ENCODE measurements around the gene SLIT1.

The SLIT1 gene

DNA sequence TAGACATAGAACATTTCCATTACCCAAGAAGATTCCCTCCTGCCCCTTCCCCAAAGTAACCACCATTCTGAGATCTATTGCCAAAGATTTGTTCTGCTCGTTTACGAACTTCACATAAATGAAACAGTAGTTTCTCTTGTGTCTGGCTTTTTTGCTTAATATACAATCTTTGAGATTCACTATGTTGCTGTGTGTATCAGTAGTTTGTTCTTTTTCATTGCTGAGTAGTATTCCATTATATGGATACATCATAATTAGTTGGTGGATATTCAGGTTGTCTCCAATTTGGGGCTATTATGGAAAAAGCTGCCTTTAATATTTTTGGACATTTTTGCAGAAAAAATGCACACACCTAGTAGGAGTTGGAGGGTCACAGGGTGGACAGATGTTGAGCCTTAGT is 124.3 kb downstream of the SLIT1 start:
- no peak for DNase-seq

DNA sequence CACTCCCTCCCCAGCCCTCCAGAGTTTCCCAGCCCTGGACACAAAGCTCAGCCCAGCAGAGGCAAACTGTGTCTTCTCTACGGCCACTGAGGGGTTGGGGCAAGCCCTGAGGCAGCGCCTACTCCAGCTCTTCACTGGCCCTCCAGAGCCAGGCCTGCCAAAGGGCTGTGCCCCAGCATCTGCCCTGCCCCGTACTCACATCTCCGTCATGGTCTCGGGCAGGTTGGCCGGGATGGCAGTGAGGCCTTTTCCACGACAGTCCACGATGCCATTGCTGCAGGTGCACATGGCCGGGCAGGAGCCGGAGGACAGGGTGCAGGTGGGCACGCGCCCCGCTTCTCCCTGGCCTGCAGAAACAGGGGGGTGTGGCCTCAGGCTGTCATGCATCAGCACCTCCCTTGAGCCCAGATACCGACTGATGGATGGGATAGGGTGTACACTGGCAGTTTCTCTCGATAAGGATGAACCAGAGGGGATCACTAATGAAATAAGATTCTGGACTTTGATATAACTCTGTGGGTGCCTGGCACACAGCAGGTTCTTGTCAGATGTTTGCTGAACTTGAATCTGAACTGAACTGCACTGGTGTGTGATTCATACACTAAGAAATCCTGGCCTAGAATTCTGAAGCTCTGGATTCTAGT is 125.2 kb downstream of the SLIT1 start:
- DNase-seq: no peak

GRCh38 chr10:97059872-97060205 is 125.9 kb downstream of the SLIT1 start:
- no peak for DNase-seq

GRCh38 chr10:97059006-97059871 is 126.5 kb downstream of the SLIT1 start:
- DNase-seq: no peak

DNA sequence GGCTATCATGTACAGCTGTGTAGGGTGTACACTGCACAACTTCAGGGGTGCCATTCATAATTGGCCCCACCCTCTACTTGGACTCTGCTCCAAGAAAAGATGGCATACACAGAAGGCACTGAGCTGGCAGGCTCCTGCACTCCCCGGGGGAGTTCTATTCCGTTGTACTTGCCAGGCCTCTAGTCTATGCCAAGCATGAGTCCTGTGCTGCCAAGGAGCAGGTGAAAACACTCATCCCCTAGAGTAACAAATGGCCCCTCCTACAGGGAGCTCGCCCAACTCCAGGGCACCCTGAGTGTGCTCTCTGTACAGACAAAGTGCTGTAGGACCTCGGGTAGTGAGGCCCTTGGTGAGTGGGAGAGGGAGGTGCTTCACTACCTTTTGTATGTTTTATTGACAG is 127.2 kb downstream of the SLIT1 start:
- DNase-seq: no peak

GRCh38 chr10:97057491-97058235 is 128.1 kb downstream of the SLIT1 start:
- no peak for DNase-seq

DNA sequence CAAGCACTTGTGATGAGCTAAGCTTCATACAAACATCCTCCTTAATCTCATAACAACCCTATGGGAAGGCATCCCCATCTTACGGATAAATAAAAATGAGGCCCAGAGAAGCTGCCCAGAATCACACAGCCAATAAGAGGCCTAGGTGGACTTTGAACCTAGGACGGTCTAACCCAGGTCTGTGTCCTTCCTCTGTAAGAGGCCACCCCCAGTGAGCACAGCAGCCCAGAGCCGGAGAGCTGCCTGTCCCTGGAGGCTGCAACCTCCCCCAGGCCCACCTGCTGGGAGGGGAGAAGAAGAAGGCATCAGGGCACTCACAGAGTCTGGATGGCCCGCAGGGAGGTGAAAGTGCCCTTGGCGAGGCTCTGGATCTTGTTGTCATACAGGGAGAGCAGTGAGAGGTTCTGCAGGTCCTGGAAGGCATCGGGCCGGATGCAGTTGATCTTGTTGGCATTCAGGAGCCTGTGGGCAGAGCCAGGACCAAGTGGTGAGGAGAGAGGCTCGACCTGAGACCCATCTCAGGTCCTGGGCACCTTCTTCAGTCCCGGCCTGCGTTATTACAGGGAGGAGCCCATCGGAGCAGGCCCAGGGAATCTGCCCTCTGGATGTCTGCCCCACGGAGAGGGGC is 129.6 kb downstream of the SLIT1 start:
- DNase-seq: no peak

DNA sequence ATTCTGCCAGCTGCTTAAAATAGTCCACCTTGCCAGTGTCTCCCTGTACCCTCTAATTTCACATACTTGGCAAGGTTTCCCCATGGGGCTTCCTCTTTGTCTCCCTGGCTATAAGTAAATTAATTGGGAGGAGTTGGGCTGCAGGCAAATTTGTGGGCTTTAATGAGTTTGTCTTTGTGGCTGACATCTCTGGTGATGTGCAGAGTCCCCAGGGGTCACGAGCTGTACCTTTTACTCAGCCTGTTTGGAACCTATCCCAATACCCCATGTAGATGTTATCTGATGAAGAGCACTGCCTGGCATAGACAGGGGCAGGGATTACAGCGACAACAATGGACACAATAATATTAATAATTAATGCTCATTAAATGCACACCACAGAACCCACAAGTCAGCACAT is 132.5 kb downstream of the SLIT1 start:
- DNase-seq: no peak

DNA sequence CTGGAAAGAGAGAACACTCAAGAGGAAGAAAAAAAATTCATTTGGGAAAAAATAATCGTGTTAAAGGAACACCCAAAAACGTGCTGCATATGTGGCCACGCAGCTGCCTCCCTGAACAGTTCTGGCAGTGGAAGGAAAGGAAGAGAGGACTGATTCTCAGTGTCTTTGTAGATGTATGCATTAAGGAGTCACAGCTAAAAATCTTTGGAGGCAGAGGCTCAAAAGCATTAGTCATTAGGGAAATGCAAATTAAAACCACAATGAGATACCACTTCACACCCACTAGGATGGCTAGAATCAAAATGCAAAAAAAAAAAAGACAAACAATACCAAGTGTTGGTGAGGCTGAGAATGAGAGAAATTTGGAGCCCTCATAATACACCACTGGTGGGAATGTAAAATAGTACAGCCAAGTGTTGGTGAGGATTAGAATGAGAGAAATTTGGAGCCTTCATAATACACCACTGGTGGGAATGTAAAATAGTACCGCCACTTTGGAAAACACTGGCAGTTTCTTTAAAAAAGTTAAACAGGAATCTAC is 134.7 kb downstream of the SLIT1 start:
- DNase-seq: no peak

DNA sequence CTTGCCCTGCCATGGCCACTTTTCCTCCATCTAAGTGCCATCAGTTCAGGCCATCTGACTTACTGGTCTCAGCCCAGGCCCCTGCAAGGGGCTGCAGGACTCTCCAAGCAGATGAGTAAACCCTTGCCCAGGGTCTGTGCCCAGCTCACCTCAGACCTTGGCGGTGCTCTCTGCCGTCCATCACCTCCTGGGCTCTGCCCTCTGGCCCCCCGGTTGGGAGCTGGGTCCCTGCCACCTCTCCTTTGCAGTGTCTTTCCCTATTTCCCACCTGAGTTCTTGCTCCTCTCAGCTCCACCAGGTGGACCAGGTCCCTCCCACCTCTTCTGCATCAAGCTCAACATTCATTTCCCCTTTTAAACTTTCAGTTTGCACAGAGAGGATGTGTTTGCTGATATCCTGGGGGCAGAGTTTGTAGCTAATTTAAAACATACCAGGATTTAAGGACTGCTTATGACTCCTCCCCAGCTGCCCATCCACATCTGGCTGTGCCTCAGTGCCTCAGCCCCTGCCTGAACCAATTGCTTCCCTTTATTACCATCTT is 135.5 kb downstream of the SLIT1 start:
- DNase-seq: no peak

DNA sequence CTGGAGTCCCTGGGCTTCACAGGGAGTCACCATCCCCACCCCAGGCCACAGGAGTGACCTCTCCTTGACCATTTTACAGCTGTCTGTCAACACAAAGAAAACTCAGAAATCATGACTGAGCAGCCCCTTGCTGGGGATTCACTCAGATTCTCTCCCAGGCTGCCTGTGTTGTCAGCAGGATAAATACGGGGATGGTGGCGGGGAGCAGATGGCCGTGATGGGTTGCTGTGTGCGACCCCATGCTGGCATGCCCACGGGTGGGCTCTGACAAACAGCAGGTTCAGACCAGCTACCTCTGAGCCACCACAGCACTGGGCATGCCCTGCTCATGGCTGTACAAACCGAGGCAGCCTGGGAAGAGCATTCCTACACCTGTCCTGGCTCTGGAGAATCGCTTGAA is 136.1 kb downstream of the SLIT1 start:
- no peak for DNase-seq

DNA sequence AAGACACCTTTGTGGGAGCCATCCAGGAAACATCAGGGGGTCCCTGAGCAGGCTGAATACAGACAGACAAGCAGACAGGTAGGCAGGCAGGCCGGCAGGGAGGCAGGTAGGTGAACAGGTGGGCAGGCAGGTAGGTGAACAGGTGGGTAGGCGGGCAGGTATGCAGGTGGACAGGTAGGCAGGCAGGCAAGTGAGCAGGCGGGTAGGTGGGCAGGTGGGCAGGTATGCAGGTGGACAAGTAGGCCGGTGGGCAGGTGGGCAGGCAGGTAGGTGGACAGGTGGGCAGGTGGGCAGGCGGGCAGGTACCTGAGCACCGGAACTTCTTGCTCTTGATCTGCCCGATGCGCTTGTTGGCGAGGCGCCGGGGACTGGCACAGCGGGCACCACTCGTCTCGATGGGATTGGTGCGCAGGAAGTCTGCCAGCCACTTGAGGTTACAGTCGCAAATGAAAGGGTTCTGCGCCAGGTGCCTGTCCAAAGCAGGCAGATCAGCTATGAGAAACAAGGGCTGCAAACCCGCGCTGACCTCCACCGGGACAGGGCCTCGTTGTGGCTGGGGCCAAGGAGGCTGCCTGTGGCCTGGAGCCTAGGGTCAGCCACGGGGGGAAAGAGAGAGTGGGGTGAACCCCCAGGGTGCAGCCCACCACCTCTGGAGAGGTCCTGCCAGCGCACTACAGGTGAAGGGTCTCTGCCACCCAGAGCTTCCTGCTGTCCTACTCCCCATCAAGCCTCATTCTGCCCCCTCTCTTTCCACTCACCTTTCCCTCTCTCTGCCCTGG is 136.9 kb downstream of the SLIT1 start:
- no peak for DNase-seq

- DNase-seq: no peak
Measured at GRCh38 chr10:97047788-97048187, 138.0 kb downstream of the SLIT1 start.

DNA sequence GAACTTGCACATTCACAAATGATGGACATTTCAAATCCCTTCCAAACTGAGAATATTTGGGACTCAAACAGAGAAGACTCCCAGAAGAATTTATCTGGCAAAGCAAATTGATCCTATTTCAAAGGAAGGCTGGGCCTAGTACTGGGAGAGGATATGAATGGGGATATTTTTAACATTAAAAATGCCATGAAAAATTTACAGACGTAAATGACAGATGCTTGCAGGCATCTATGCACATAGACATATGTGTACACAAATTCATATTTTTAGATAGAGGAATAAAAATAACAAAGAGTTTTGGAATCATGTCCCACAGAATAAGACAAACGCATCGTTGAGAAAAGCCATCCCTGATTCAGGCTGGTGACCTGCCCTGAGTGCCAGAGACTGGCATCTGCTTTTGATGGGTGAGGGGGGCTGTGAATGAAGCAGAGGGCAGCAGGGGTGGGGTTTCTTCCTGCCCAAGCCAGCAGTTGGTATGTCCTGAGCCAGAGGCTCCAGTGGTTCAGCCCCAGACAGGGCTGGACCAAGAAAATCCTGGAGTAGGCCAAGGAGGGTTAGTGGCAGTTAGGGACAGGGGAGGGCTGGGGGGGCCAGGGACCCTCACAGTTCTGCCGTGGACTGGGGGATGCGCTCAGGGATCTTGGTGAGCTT is 138.5 kb downstream of the SLIT1 start:
- no peak for DNase-seq

DNA sequence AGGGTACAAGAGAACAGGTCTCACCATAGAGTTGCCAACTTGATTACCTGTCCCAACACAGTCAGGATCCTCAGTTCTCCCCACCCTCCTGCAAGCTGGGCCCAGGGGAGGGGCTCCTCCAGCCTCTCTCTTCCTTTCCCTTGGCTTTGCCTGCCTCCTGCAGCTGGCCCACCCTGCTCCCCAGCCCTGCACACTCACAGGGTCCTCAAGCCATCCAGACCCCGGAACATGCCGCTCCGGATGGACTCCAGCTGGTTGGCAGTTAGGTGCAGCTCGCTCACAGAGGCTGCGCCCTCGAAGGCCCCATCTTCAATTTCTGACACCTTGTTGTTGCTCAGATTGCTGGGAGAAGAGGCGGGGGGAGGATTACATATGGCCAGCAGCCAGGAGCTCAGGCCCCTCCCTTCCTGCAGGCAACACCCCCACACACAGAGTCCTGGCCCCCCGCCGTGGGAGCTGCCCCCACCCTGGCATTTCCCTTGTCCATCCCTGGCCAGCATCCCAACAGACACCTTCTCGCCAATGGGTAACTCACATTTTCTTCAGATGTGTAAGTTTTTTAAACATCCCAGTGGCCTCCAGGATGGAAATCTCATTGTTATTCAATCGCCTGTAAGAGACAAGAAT is 139.2 kb downstream of the SLIT1 start:
- DNase-seq: no peak

GRCh38 chr10:97043563-97043855 is 142.2 kb downstream of the SLIT1 start:
- no peak for DNase-seq

DNA sequence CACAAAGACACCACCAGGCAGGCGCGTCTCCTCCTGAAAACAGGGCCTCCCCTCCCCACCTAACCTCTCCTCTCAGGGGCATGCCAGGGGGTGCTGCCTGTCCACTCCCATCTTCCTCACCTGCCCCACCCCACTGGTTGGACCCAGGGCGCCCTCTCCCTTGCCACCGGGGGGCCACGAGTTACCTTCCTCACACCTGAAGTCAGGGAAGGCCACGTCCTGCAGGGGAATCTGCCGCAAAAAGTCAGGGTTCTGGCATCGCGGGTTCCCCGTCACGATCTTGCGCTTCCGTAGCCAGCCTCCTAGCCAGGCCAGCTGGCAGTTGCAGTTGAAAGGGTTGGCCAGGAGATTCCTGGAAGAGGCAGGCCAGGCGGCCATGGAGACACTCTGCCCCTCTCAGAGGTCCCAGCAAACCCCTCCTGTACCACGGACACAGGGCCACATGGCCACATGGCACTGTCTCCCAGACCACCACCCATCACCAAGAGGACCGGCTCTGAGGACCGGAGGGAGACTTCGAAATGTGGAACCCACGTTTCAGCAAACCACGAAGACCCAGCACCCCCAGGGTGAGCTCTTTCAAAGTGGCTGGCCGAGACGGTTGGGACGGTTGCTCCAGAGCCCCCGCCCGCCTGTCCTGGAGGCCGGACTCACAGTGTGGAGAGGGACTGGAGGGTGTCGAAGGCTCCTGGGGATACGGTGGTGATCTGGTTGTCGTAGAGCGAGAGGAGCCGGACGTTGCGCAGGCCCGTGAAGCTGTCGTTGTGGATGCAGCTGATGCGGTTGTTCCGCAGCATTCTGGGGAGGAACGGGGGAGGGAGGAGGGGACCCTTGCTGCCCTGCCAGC is 142.8 kb downstream of the SLIT1 start:
- DNase-seq: no peak

GRCh38 chr10:97042081-97042480 is 143.7 kb downstream of the SLIT1 start:
- DNase-seq: no peak

DNA sequence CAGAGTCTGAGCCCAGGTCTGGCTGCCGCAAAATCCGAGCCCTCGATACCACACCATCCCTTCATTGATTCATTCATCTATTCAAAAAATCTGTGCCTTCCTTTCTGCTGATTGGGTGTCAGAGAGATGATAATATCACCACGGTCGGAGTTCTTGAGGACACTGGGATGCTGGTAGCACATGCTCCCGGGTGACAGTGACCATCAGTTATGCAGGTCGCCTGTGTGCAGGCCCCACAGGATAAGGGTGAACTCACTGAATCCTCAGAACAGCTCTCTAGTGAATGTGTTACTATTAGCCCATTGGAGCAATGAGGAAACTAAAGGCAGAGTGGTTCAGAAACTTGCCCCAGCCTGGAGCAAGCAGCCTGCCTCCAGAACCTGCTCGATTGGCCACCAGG is 145.1 kb downstream of the SLIT1 start:
- no peak for DNase-seq

DNA sequence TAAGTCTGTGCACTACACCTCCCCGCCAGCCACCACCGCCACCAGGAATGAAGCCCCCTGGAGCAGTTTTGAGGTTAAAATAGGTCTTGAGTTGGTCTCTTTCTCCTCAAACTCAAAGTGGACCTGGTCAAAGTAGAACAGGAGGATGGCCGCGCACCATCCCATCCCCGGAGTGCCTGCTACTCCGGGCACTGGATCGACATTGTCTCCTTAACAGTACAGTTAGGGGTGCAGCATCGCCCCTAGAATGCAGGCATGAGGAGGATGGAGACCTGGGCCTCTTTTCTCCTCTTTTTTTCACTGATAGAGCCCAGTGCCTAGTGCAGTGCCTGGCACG is 145.5 kb downstream of the SLIT1 start:
- DNase-seq: no peak
